Effector memory CD4-positive, alpha-beta T cell (primary cell): ENCODE results near the gene TMBIM4.

Experiments
- DNase-seq, 3 donors: peaks; one replicate each; pipeline ENCODE4 v3.0.0-alpha.2; 2020
- H3K27ac ChIP-seq: 2 replicates; pipeline ENCODE4 v1.7.0; 2013; ENCODE audit warnings: mild to moderate bottlenecking, low read length, moderate library complexity; ENCODE audit not compliant: insufficient read depth, poor library complexity, severe bottlenecking
- H3K27me3 ChIP-seq: replicated peaks from 2 replicates; pipeline ENCODE4 v1.7.0; 2013; ENCODE audit warnings: mild to moderate bottlenecking, low read length; ENCODE audit not compliant: insufficient read depth, control insufficient read depth, poor library complexity, severe bottlenecking
- H3K36me3 ChIP-seq: 2 replicates; pipeline ENCODE4 v1.7.0; 2013; ENCODE audit warnings: mild to moderate bottlenecking, low read length, moderate library complexity; ENCODE audit not compliant: control insufficient read depth, insufficient read depth
- H3K4me1 ChIP-seq: 2 replicates; pipeline ENCODE4 v1.7.0; 2013; ENCODE audit warnings: low read length, mild to moderate bottlenecking; ENCODE audit not compliant: control insufficient read depth, insufficient read depth, poor library complexity, severe bottlenecking
- H3K4me3 ChIP-seq: 2 replicates; pipeline ENCODE4 v1.7.0; 2013; ENCODE audit warnings: low read length, low read depth, mild to moderate bottlenecking; ENCODE audit not compliant: insufficient read depth, poor library complexity, severe bottlenecking
- H3K9me3 ChIP-seq: 2 replicates; pipeline ENCODE4 v1.7.0; 2013; ENCODE audit warnings: mild to moderate bottlenecking, low read length, moderate library complexity; ENCODE audit not compliant: control insufficient read depth

The TMBIM4 gene

GRCh38 chr12:66164349-66164821 lies 5.4 kb downstream of the TMBIM4 start:
- no peak overlapping the region for H3K27ac ChIP-seq
- H3K9me3 ChIP-seq, result no peaks in the 10 kb centered on the region
- H3K4me1 ChIP-seq, result peaks cover 4% of the 10 kb centered on the region
- no peaks in the 10 kb centered on the region for H3K27me3 ChIP-seq
- H3K36me3 ChIP-seq, result peaks cover 12% of the 10 kb centered on the region
- no peak overlapping the region for H3K4me3 ChIP-seq
- DNase-seq, result no peak

GRCh38 chr12:66163289-66163688 lies 6.5 kb downstream of the TMBIM4 start:
- Histone ChIP-seq H3K27ac (no peak overlapping the region), H3K4me1 (peaks cover 4% of the 10 kb centered on the region), H3K27me3 (no peaks in the 10 kb centered on the region), H3K4me3 (no peak overlapping the region), H3K9me3 (no peaks in the 10 kb centered on the region), H3K36me3 (peaks cover 18% of the 10 kb centered on the region)
- no peak for DNase-seq

- Histone ChIP-seq H3K4me3 (no peak overlapping the region), H3K4me1 (peaks cover 4% of the 10 kb centered on the region), H3K27ac (no peak overlapping the region), H3K36me3 (peaks cover 18% of the 10 kb centered on the region), H3K9me3 (no peaks in the 10 kb centered on the region), H3K27me3 (no peaks in the 10 kb centered on the region)
- no peak for DNase-seq
Observed at GRCh38 chr12:66162701-66163100, 7.1 kb downstream of the TMBIM4 start.

- H3K4me1 ChIP-seq, result no peaks in the 10 kb centered on the region
- H3K9me3 ChIP-seq, result no peaks in the 10 kb centered on the region
- no peak for DNase-seq
- H3K4me3 ChIP-seq, result no peak overlapping the region
- H3K27me3 ChIP-seq, result no peaks in the 10 kb centered on the region
- H3K36me3 ChIP-seq, result peaks cover 18% of the 10 kb centered on the region
- no peak overlapping the region for H3K27ac ChIP-seq
Observed at GRCh38 chr12:66160704-66161103, 9.1 kb downstream of the TMBIM4 start.

- H3K4me1 ChIP-seq, result no peaks in the 10 kb centered on the region
- no peak overlapping the region for H3K4me3 ChIP-seq
- H3K27ac ChIP-seq, result no peak overlapping the region
- no peak for DNase-seq
- H3K27me3 ChIP-seq, result no peaks in the 10 kb centered on the region
- H3K9me3 ChIP-seq, result no peaks in the 10 kb centered on the region
- H3K36me3 ChIP-seq, result peaks cover 12% of the 10 kb centered on the region
Observed at GRCh38 chr12:66159123-66159522, 10.7 kb downstream of the TMBIM4 start.

GRCh38 chr12:66156654-66157053 lies 13.1 kb downstream of the TMBIM4 start:
- Histone ChIP-seq H3K4me3 (no peak overlapping the region), H3K9me3 (no peaks in the 10 kb centered on the region), H3K4me1 (no peaks in the 10 kb centered on the region), H3K36me3 (peaks cover 12% of the 10 kb centered on the region), H3K27ac (no peak overlapping the region), H3K27me3 (no peaks in the 10 kb centered on the region)
- no peak for DNase-seq

GRCh38 chr12:66154776-66155175 lies 15.0 kb downstream of the TMBIM4 start:
- H3K9me3 ChIP-seq, result no peaks in the 10 kb centered on the region
- H3K27ac ChIP-seq, result no peak overlapping the region
- peaks cover 17% of the 10 kb centered on the region for H3K36me3 ChIP-seq
- no peak for DNase-seq
- H3K4me3 ChIP-seq, result no peak overlapping the region
- no peaks in the 10 kb centered on the region for H3K27me3 ChIP-seq
- H3K4me1 ChIP-seq, result no peaks in the 10 kb centered on the region

- Histone ChIP-seq H3K9me3 (no peaks in the 10 kb centered on the region), H3K36me3 (peaks cover 27% of the 10 kb centered on the region), H3K4me1 (no peaks in the 10 kb centered on the region), H3K4me3 (no peak overlapping the region), H3K27ac (no peak overlapping the region), H3K27me3 (no peaks in the 10 kb centered on the region)
- DNase-seq, result no peak
Observed at GRCh38 chr12:66152732-66153131, 17.1 kb downstream of the TMBIM4 start.

GRCh38 chr12:66149702-66150398 lies 19.9 kb downstream of the TMBIM4 start:
- Histone ChIP-seq H3K4me3 (no peak overlapping the region), H3K9me3 (no peaks in the 10 kb centered on the region), H3K27me3 (no peaks in the 10 kb centered on the region), H3K27ac (no peak overlapping the region), H3K36me3 (peaks cover 44% of the 10 kb centered on the region), H3K4me1 (no peaks in the 10 kb centered on the region)
- no peak for DNase-seq

- H3K4me3 ChIP-seq, result no peak overlapping the region
- no peak for DNase-seq
- no peak overlapping the region for H3K27ac ChIP-seq
- no peaks in the 10 kb centered on the region for H3K9me3 ChIP-seq
- no peaks in the 10 kb centered on the region for H3K4me1 ChIP-seq
- no peaks in the 10 kb centered on the region for H3K27me3 ChIP-seq
- H3K36me3 ChIP-seq, result peaks cover 73% of the 10 kb centered on the region
Observed at GRCh38 chr12:66144791-66145754, 24.7 kb downstream of the TMBIM4 start.
